HG02678 (cell line): ENCODE results near the gene SPRR2E.
"Not testable (repeated sequence)": the region's sequence is repeated elsewhere in the genome, so short reads cannot be mapped to it uniquely, and the experiment has no call there.

Experiments
- ATAC-seq: cut with Tn5 transposase; IDR thresholded peaks from one replicate; pipeline ENCODE4 v1.9.1; 2021; ENCODE audit warnings: mild to moderate bottlenecking, moderate library complexity; ENCODE audit not compliant: unreplicated experiment

SPRR2E gene

DNA sequence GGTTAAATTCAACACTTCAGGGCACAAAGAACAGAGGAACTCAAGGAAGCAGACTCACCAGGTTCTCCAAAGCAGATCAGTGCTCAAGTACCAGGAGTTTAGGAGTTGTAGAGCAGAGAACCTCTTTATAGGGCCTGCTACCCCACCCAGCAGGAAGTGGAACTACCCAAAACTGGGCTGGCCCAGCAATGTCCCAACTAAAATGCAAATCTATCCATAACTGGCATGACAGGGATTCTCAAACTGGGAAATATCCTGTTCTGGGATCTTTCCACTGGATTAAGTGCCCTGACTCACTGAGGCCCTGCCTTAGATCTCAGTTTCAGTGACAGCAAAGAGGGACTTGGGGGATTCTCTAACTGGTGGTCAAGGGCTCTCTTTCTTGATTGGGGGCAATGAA, at the start of gene SPRR2E:
SPRR2E (minus strand) TSS at position 101 of the 400 bp plus-strand sequence. CDS start 775 bp downstream, outside the sequence.
- no peak for ATAC-seq

DNA sequence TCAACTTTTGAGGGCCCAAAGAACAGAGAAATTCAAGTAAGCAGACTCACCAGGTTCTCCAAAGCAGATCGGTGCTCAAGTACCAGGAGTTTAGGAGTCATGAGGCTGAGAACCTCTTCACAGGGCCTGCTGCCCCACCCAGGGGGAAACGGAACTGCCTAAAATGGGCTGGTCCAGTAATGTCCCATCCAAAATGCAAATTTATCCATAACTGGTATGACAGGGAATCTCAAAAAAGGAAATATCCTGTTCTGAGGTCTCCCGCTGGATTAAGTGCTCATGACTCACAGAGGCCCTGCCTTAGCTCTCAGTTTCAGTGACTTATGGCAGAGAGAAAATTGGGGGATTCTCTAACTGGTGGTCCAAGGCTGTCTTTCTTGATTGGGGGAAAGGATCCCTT, 47.1 kb upstream of the SPRR2E start:
- no peak for ATAC-seq

DNA sequence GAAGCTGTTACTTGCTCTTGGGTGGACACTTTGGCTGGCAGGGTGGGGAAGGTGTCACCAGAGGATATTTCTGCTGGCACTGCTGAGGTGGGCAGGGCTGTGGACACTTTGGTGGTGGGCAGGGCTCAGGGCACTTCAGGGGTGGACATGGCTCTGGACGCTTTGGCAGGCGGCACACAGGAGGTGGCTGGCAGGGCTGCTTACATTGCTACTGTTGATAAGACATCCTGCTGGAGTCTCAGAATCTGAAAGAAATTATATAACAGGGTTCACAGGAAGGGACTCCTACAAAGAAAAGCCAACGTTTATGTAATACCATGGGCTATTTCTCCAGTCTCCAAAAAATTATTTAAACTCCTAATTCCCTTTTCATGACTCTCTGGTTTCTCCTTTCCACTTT, 46.2 kb upstream of the SPRR2E start:
- ATAC-seq = no peak

DNA sequence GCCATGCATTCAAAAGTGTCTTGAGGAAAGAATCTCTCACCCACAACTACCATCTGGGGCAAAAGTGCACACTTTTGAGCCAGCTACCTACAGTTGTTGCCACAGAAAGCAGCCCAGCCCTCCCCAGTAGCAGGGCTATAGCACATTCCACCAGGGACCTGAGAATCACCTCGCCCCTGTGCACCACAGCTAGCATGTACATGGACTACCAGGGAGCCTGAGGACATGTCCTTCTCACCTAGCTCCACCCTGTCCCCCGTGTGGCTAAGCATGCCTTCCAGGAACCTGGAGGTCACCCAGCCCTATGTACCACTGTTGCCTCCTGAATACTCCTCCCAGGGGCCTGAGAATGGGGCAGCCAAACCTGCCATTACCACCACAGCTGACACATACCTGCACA, 39.4 kb upstream of the SPRR2E start:
- no peak for ATAC-seq

DNA sequence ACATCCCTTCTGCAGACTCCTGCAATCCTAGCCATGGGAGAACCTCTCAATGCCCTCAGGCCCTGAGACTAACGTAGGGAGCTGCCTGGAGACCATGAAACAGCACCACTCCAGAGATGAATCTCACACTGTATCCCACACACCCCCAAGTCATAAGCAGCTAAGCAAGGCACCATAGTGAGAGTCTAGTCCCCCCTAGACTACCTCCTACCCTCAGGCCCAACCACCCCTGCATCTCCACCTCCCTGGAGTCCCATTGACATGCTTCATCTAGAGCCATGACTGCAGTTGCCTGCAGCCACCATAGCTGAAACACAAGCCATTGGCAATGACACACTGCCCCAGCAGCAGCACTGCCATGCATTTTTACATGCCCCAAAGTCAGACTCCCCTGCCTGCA, 38.9 kb upstream of the SPRR2E start:
- no peak for ATAC-seq

DNA sequence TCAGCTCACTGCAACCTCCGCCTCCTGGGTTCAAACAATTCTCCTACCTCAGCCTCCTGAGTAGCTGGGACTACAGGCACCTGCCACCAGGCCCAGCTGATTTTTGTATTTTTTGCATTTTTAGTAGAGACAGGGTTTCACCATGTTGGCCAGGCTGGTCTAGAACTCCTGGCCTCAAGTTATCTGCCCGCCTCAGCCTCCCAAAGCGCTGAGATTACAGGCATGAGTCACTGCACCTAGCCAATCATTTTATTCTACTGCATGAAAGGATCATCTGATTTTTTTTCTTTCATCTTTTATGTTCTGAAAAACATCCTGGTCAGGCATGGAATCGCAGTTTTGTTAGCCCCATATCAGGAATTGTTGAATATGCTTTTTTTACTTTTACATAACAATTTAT, 34.4 kb upstream of the SPRR2E start:
- ATAC-seq = not testable (repeated sequence)

DNA sequence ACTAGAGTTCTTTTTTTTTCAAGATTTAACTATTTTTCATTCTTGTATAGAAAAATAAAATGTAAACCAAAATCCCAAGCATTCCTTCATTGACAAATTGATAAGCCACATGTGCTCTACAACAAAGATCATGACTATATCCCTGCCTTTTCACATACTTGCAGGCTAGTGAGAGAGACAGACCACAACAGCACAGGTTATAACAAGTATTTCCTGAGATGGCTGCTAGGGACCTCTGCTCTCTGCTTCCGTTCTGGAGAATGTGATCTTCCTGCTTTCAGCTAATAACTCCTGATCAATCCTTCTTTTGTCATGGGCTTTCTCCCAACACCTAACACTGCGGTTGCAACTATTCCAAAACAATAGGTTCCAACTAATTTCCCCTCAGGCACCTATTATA, 33.0 kb upstream of the SPRR2E start:
- ATAC-seq = no peak

DNA sequence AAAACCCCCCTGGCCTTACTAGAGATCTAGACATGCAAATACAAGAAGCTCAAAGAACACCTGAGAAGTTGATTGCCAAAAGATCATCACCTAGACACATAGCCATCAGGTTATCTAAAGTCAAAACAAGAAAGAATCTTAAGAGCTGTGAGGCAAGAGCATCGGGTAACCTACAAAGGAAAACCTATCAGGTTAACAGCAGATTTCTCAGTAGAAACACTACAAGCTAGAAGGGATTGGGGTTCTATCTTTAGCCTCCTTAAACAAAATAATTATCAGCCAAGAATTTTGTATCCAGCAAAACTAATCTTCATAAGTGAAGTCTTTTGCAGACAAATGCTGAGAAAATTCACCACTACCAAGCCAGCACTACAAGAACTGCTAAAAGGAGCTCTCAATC, 31.2 kb upstream of the SPRR2E start:
- ATAC-seq = no peak

DNA sequence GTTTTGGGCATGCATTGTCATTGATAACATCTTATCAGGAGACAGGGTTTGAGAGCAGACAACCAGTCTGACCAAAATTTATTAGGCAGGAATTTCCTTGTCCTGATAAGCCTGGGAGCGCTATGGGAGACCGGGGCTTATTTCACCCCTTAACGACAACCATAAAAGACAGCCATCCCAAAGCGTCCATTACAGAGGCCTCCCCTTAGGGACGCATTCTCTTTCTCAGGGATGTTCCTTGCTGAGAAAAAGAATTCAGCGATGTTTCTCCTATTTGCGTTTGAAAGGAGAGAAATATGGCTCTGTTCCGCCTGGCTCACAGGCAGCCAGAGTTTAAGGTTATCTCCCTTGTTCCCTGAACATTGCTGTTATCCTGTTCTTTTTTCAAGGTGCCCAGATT, 29.5 kb upstream of the SPRR2E start:
- ATAC-seq = not testable (repeated sequence)

DNA sequence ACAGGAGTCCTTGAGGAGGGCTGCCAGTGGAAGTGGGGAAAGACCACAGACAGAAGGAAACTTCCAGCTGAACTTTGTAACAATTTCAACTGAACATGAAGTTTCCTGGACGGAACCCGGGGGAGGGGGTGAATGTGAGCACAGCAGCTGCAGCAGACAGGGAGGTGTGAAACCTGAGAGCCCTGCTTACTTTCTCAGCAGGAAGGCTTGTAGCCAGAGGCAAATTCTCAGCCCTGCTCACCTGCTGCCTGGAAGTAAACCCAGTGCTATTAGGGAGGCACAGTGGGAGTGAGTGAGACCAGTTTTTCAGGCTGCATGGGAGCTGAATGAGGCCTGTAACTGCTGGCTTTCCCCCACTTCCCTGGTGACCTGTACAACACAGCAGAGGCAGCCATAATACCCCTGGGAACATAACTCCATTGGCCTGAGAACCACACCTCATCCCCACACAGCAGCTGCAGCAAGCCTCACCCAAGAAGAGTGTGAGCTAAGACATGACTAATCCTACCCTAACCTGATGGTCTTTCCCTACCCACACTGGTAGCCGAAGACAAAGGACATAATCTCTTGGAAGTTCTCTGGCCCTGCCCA, 28.6 kb upstream of the SPRR2E start:
- no peak for ATAC-seq

DNA sequence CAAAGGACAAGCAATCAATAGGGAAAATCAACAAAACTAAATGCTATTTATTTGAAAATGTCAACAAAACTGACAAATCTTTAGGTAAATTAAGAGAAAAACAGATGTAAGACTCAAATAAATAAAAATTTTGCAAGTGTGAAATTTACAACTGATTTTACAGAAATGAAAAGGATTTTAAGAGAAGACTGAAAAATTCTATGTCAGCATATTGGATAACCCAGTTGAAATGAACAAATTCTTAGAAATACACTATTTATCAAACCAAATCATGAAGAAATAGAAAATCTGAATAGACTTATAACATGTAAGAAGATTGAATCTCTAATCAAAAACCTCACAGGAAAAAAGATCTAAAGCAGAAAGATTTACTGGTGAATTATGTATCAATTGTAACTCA, 26.6 kb upstream of the SPRR2E start:
- ATAC-seq = no peak

DNA sequence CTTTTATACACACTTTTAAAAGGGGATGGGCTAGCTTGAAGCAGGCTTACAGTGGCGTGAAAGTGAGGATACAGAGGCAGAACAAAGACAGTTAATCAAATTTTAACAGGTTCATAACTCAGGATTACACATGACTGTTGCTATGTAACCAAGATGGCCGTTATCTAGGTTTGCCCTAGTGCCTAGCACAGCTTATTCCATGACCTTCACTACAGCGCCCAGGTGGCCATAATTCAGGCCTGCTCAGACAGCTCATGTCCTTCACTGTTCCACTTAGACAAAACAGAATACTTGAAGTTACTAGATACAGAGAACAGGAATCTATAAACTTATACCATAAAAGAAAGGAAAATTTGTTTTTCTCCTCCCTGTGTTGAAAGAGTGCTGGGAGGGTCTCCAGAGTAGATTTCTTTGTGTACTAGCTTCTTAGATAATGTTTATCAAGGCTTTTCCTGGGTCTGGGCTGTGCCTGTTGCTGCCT, 25.2 kb upstream of the SPRR2E start:
- no peak for ATAC-seq

DNA sequence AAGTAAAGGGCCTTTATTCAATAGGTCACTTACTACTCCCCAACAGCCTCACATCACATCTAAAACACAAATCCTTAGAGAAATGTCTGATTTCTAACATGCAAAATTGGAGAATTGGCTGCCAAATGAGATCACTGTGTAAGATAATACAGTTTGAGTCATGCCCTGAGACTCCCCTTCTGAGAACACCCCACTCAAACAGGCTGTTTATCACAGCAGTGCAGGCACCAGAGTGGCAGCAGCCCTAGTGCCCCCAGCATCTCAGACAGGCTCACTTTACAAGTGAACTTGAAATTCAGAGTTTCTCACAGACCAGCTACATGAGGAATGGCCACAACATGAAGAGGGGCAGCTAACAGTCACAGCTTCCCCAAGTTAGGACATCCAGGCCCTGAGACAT, 20.9 kb upstream of the SPRR2E start:
- ATAC-seq = not testable (repeated sequence)

DNA sequence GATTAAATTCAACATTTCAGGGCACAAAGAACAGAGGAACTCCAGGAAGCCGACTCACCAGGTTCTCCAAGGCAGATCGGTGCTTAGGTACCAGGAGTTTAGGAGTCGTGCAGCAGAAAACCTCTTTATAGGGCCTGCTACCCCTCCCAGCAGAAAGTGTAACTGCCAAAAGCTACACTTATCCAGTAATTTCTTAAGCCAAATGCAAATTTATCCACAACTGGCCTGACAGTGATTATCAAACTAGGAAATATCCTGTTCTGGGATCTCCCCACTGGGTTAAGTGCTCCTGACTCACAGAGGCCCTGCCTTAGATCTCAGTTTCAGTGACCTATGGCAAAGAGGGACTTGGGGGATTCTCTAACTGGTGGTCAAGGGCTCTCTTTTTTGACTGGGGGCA, 19.1 kb upstream of the SPRR2E start, which contains the start of gene SPRR2F:
SPRR2F (minus strand) TSS at position 101 of the 400 bp plus-strand sequence. CDS start 783 bp downstream, outside the sequence.
- no peak for ATAC-seq

DNA sequence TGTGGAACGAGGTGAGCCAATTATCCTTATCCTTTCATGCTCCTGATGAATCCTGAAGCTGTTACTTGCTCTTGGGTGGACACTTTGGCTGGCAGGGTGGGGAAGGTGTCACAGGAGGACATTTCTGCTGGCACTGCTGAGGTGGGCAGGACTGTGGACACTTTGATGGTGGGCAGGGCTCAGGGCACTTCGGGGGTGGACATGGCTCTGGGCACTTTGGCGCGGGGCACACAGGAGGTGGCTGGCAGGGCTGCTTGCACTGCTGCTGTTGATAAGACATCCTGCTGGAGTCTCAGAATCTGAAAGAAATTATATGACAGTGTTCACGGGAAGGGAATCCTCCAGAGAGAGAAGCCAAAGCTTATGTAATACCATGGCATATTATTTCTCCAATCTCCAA, 18.1 kb upstream of the SPRR2E start:
- ATAC-seq = not testable (repeated sequence)

DNA sequence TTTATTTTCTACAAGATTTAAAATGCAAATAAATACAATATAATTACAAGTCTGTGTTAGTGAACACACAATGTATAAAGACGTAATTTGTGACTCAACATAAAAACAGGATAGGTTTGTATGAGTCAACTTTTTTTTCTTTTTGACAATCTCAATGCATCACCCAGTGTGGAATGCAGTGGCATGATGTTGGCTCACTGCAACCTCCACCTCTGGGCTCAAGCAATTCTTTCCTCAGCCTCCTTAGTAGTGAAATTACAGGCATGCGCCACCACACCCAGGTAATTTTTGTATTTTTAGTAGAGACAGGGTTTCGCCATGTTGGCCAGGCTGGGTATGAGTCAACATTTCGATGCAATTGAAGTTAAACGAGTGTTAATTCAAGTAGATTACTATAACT, 5.9 kb upstream of the SPRR2E start:
- no peak for ATAC-seq

DNA sequence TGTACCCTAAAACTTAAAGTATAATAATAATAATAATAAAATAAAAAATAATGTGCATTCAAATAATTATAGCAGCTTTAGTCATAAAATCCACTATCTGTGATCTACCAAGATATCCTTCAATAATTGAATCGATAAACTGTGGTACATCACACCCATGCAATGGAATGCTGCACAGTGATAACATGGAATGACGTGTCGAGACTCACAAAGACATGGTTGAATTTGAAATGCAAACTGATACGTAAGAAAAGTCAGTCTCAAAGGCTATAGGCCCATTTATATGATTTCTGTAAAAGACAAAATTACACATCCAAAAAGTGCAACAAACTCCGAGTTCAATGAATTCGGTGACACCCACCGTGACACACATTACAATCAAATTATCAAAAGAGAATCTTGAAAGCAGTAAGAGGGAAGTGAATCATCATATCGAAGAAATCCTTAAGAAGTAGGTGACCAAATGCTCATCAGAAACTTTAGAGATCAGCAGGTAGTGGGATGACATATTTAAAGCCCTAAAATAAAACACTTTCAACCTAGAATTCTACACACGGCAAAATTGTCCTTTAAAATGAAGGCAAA, 5.2 kb upstream of the SPRR2E start:
- ATAC-seq = no peak

DNA sequence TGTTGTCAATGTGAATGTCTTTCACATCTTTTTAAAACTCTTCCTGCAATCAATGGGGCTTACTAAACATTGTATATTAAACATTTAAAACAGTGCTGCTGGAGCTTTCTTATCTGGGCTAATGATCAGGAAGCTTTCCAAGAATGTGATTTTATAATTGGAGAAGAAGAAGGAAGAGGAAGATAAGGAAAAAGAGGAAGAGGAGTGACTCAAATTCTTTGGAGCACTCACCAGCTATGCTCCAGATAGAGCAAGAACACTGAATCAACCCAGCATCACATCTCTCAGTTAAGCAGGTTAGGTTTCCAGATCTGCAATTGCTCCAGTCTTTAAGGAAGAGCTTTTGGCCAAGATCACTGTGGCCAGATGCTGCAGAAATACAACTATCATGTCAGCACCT, 1.4 kb upstream of the SPRR2E start:
- no peak for ATAC-seq

DNA sequence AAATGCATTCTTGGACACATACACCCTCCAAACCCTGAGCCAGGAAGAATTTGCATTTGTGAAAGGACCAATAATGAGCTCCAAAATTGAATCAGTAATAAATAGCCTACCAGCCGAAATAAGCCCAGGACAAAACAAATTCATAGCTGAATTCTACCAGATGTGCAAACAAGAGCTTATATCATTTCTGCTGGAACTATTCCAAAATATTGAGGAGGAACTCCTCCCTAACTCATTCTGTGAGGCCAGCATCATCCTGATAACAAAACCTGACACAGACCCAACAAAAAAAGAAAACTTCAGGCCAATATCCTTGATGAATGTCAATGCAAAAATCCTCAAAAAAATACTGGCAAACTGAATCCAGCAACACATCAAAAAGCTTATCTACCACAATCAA, 6.7 kb downstream of the SPRR2E start:
- no peak for ATAC-seq

DNA sequence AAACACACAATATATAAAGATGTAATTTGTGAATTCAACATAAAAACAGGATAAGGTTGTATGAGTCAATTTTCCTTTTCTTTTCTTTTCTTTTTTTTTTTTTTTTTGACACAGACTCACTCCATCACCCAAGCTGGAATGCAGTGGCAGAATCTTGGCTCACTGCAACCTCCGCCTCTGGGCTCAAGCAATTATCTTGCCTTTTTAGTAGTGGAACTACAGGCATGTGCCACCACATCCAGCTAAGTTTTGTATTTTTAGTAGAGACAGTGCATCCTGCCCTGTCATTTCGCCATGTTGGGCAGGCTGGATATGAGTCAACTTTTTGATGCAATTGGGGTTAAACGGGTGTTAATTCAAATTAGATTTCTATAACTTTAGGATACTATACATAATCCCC, 12.6 kb downstream of the SPRR2E start:
- ATAC-seq = no peak

DNA sequence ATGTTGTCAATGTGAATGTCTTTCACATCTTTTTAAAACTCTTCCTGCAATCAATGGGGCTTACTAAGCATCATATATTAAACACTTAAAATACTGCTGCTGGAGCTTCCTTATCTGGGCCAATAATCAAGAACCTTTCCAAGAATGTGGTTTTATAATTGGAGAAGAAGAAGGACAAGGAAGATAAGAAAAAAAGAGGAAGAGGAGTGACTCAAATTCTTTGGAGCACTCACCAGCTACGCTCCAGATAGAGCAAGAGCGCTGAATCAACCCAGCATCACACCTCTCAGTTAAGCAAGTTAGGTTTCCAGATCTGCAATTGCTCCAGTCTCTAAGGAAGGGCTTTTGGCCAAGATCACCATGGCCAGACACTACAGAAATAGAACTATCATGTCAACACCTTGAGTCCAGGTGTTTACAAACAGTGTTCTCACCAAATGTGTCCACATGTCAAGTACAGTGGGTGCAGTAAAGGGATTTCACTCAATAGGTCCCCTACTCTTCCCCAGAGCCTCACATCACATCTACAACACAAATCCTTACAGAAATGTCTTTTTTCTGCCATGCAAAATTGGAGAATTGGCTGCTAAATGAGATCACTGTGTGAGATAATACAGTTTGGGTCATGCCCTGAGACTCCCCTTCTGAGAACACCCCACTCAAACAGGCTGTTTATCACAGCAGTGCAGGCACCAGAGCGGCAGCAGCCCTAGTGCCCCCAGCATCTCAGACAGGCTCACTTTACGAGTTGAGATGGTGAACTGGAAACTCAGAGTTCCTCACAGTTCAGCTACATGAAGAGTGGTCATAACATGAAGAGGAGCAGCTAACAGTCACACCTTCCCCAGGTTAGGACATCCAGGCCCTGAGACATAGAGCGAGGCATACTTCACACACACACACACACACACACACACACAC, 21.3 kb downstream of the SPRR2E start:
- ATAC-seq = no peak

DNA sequence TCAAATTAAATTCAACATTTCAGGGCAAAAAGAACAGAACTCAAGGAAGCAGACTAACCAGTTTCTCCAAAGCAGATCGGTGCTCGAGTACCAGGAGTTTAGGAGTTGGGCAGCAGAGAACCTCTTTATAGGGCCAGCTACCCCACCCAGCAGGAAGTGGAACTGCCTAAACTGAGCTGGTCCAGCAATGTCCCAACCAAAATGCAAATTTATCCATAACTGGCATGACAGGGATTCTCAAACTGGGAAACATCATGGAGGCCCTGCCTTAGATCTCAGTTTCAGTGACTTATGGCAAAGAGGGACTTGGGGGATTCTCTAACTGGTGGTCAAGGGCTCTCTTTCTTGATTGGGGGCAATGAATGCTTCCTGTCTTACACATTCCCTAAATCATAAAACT, 22.8 kb downstream of the SPRR2E start, which contains the start of gene SPRR2B:
SPRR2B (minus strand) TSS at position 101 of the 400 bp plus-strand sequence. CDS start 772 bp downstream, outside the sequence.
- no peak for ATAC-seq
